Measurements from ENCODE around the gene TMEFF2.

DNA sequence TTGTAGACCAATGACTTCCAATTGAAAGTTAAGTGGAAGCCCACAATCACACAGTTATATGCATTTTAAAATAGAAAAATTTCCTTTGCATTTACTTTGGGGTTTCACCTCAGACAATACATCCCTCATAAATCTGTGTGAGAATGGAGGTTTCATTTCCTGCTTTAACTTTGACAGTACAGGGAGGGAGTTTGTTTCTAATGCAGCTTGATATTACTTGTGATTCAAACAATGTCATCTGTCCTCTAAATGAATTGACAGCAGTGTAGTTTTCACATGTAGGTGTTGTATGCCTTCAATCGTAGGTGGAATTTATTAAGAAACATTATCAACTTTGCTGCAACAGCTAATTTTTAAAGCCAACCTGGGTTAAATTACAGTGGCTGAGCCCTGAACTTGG is 75.2 kb downstream of the TMEFF2 start:
- TF ChIP-seq, protein P1, sequence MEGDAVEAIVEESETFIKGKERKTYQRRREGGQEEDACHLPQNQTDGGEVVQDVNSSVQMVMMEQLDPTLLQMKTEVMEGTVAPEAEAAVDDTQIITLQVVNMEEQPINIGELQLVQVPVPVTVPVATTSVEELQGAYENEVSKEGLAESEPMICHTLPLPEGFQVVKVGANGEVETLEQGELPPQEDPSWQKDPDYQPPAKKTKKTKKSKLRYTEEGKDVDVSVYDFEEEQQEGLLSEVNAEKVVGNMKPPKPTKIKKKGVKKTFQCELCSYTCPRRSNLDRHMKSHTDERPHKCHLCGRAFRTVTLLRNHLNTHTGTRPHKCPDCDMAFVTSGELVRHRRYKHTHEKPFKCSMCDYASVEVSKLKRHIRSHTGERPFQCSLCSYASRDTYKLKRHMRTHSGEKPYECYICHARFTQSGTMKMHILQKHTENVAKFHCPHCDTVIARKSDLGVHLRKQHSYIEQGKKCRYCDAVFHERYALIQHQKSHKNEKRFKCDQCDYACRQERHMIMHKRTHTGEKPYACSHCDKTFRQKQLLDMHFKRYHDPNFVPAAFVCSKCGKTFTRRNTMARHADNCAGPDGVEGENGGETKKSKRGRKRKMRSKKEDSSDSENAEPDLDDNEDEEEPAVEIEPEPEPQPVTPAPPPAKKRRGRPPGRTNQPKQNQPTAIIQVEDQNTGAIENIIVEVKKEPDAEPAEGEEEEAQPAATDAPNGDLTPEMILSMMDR (IDR thresholded peaks at IDR 0.05; ENCODE audit: low read depth, low read length) = no peak
- TF ChIP-seq, protein P2, sequence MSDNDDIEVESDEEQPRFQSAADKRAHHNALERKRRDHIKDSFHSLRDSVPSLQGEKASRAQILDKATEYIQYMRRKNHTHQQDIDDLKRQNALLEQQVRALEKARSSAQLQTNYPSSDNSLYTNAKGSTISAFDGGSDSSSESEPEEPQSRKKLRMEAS (IDR thresholded peaks at IDR 0.05; ENCODE audit: low read depth, low read length) = no peak
- TF ChIP-seq POLR2A (IDR thresholded peaks at IDR 0.05; ENCODE audit: extremely low read depth, insufficient read length) = no peak

Data from NB4 (cell line).